ENCODE measurements around the gene SEMA6B. TPM values are rescaled to one million over a fixed set of nuclear protein-coding genes. Genes with fewer than 3 reads are reported as not detected.

The SEMA6B gene
- total RNA-seq, 2 donors from 2014 or later = 28.9 to 67.8 TPM

DNA sequence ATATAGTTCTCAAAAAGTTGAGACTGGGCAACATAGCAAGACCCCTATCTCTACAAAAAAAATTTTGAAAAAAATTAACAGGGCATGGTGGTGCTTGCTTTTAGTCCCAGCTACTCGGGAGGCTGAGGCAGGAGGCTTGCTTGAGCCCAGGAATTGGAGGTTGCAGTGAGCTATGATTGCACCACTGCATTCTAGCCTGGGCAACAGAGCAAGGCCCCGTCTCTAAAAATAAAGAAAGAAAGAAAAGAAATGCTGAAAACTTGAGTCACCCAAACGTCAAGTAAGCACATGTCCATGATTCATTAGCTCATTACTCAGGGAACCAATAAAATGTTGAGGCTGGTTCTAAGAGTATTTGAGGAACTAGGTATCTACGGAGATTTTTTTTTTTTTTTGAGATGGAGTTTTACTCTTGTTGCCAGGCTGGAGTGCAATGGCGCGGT is 33.9 kb upstream of the SEMA6B start:
- no peak overlapping the region for H3K4me3 ChIP-seq (ENCODE audit: low read length)
- no peaks in the 10 kb centered on the region for H3K36me3 Mint-ChIP-seq (ENCODE audit: low read depth)
- H3K4me1 ChIP-seq (ENCODE audit: control insufficient read depth, insufficient read depth, low read length) = no peaks in the 10 kb centered on the region
- no peaks in the 10 kb centered on the region for H3K9me3 Mint-ChIP-seq
- H3K9me3 ChIP-seq (ENCODE audit: control insufficient read depth, low read length) = no peaks in the 10 kb centered on the region
- no peak overlapping the region for H3K27ac ChIP-seq (ENCODE audit: low read depth, low read length)
- peaks cover 32% of the 10 kb centered on the region for H3K27me3 Mint-ChIP-seq (ENCODE audit: insufficient read depth)
- H3K9ac ChIP-seq (ENCODE audit: extremely low read depth, low read length, poor library complexity, severe bottlenecking) = no peak overlapping the region
- DNase-seq = no peak
- H3K27me3 ChIP-seq (ENCODE audit: control insufficient read depth, insufficient read depth, low read length, poor library complexity, severe bottlenecking) = peaks cover 16% of the 10 kb centered on the region
- H3K4me1 Mint-ChIP-seq = no peaks in the 10 kb centered on the region
- TF ChIP-seq, protein P1, sequence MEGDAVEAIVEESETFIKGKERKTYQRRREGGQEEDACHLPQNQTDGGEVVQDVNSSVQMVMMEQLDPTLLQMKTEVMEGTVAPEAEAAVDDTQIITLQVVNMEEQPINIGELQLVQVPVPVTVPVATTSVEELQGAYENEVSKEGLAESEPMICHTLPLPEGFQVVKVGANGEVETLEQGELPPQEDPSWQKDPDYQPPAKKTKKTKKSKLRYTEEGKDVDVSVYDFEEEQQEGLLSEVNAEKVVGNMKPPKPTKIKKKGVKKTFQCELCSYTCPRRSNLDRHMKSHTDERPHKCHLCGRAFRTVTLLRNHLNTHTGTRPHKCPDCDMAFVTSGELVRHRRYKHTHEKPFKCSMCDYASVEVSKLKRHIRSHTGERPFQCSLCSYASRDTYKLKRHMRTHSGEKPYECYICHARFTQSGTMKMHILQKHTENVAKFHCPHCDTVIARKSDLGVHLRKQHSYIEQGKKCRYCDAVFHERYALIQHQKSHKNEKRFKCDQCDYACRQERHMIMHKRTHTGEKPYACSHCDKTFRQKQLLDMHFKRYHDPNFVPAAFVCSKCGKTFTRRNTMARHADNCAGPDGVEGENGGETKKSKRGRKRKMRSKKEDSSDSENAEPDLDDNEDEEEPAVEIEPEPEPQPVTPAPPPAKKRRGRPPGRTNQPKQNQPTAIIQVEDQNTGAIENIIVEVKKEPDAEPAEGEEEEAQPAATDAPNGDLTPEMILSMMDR (conservative IDR thresholded peaks at IDR 0.05) = no peak
- H3K36me3 ChIP-seq (ENCODE audit: control insufficient read depth, insufficient read depth, low read length) = no peaks in the 10 kb centered on the region
- H3K27ac Mint-ChIP-seq = no peak overlapping the region
- no peak overlapping the region for H3K4me3 Mint-ChIP-seq
- 86 to 90% methylated on average over 6 of the region's 6 CpGs for WGBS, 2 experiments (ENCODE audit: insufficient coverage in 1 of 2, insufficient read length in 1 of 2)

DNA sequence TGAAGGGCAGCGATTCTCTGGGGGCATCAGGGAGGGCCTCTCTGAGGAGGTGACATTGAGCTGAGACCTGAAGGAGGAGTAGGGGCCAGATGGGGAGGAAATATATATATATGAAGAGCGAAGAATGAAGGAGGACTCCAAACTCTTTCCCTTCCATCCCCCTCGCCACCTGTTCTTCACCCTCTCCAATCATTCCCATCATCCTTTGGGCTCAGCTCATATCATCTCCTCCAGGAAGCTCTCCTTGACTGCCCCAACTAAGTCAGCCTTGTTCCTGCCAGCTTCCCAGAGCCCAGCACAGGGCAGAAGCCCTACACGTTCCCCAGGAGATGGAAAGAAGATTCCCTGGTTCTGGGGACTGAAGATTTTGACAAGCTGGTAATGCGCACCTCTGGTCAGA is 33.0 kb upstream of the SEMA6B start:
- H3K4me1 Mint-ChIP-seq = no peaks in the 10 kb centered on the region
- H3K27me3 Mint-ChIP-seq (ENCODE audit: insufficient read depth) = peaks cover 28% of the 10 kb centered on the region
- no peak for DNase-seq
- H3K9me3 Mint-ChIP-seq = no peaks in the 10 kb centered on the region
- Histone ChIP-seq H3K9me3 (ENCODE audit: control insufficient read depth, low read length) (no peaks in the 10 kb centered on the region), H3K4me1 (ENCODE audit: control insufficient read depth, insufficient read depth, low read length) (no peaks in the 10 kb centered on the region), H3K27ac (ENCODE audit: low read depth, low read length) (no peak overlapping the region), H3K27me3 (ENCODE audit: control insufficient read depth, insufficient read depth, low read length, poor library complexity, severe bottlenecking) (peaks cover 10% of the 10 kb centered on the region), H3K36me3 (ENCODE audit: control insufficient read depth, insufficient read depth, low read length) (no peaks in the 10 kb centered on the region), H3K4me3 (ENCODE audit: low read length) (no peak overlapping the region), H3K9ac (ENCODE audit: extremely low read depth, low read length, poor library complexity, severe bottlenecking) (no peak overlapping the region)
- no peak overlapping the region for H3K4me3 Mint-ChIP-seq
- TF ChIP-seq, protein P1 (conservative IDR thresholded peaks at IDR 0.05) = no peak
- WGBS, 2 experiments (ENCODE audit: insufficient coverage in 1 of 2, insufficient read length in 1 of 2) = 68 to 89% methylated on average over 2 to 4 of the region's 5 CpGs
- no peak overlapping the region for H3K27ac Mint-ChIP-seq
- H3K36me3 Mint-ChIP-seq (ENCODE audit: low read depth) = no peaks in the 10 kb centered on the region

DNA sequence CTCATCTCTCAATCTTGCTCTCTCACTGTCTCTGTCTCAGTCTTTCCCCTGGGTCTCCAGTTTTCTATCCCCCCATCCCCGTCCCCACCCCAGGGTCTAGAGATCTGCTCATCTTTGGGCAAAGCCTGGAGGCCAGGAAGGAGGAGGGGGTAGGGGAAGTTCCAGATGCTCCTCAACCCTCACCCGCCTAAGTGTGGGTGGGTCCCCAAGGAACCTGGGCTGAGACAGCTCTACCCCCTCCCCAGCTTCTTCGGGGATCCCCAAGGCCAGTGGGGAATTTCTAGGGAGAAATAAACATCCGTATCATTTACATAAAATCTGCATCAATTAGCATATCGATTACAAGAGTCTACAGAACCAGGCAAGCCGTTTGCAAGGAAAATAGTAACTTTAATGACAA is 31.8 kb upstream of the SEMA6B start:
- 71 to 76% methylated on average over 2 to 5 of the region's 6 CpGs for WGBS, 2 experiments (ENCODE audit: insufficient coverage in 1 of 2, insufficient read length in 1 of 2)
- H3K4me3 Mint-ChIP-seq = no peak overlapping the region
- no peaks in the 10 kb centered on the region for H3K27me3 ChIP-seq (ENCODE audit: control insufficient read depth, insufficient read depth, low read length, poor library complexity, severe bottlenecking)
- H3K4me3 ChIP-seq (ENCODE audit: low read length) = no peak overlapping the region
- H3K9me3 Mint-ChIP-seq = no peaks in the 10 kb centered on the region
- no peaks in the 10 kb centered on the region for H3K36me3 Mint-ChIP-seq (ENCODE audit: low read depth)
- H3K9ac ChIP-seq (ENCODE audit: extremely low read depth, low read length, poor library complexity, severe bottlenecking) = no peak overlapping the region
- H3K36me3 ChIP-seq (ENCODE audit: control insufficient read depth, insufficient read depth, low read length) = no peaks in the 10 kb centered on the region
- no peaks in the 10 kb centered on the region for H3K4me1 Mint-ChIP-seq
- H3K27me3 Mint-ChIP-seq (ENCODE audit: insufficient read depth) = peaks cover 19% of the 10 kb centered on the region
- no peaks in the 10 kb centered on the region for H3K4me1 ChIP-seq (ENCODE audit: control insufficient read depth, insufficient read depth, low read length)
- DNase-seq = no peak
- no peaks in the 10 kb centered on the region for H3K9me3 ChIP-seq (ENCODE audit: control insufficient read depth, low read length)
- TF ChIP-seq, protein P1 (conservative IDR thresholded peaks at IDR 0.05) = no peak
- H3K27ac ChIP-seq (ENCODE audit: low read depth, low read length) = no peak overlapping the region
- no peak overlapping the region for H3K27ac Mint-ChIP-seq
